ENCODE data around the gene TNNI3K. TPM values are rescaled to one million over a fixed set of nuclear protein-coding genes. Genes with fewer than 3 reads are reported as not detected.

TNNI3K gene
- 1 to 10 TPM; 3.0 to 4.1 TPM for total RNA-seq
- 1 to 10 TPM; 2.3 to 4.4 TPM for polyA plus RNA-seq (ENCODE audit: insufficient read length in 2 of 2)
- long read RNA-seq, donor 1: 0 reads
- long read RNA-seq, donor 2: 0 reads
- long read RNA-seq, donor 3: 0 reads
- long read RNA-seq, donor 4: 0 reads

GRCh38 chr1:74235153-74235552 lies at the start of gene TNNI3K:
Gene TNNI3K (plus strand): TSS chr1:74235387. CDS start chr1:74235452, 65 bp downstream.
- Histone ChIP-seq H3K27ac (ENCODE audit: low read depth, low read length) (no peak within 1 kb of the TSS), H3K4me1 (ENCODE audit: control insufficient read depth, insufficient read depth, low read length) (no peaks in the 10 kb centered on the region), H3K4me3 (ENCODE audit: low read depth, low read length) (no peak within 1 kb of the TSS), H3K9me3 (ENCODE audit: control insufficient read depth, insufficient read depth, low read length) (no peaks in the 10 kb centered on the region), H3K36me3 (ENCODE audit: control insufficient read depth, insufficient read depth, low read length) (no peaks in the 10 kb centered on the region), H3K27me3 (ENCODE audit: control insufficient read depth, insufficient read depth, low read length) (no peaks in the 10 kb centered on the region)
- 100% methylated on average over 2 of the region's 2 CpGs for WGBS (ENCODE audit: insufficient coverage)
- no peak for DNase-seq (ENCODE audit: low read depth in 4 of 6, low spot score in 6 of 6)

GRCh38 chr1:74193908-74194307 lies 41.3 kb upstream of the TNNI3K start:
- WGBS (ENCODE audit: insufficient coverage): 63% methylated on average over 2 of the region's 2 CpGs
- DNase-seq (ENCODE audit: low read depth in 4 of 6, low spot score in 6 of 6): no peak
- H3K27me3 ChIP-seq (ENCODE audit: control insufficient read depth, insufficient read depth, low read length): no peaks in the 10 kb centered on the region
- H3K27ac ChIP-seq (ENCODE audit: low read depth, low read length): no peak overlapping the region
- H3K36me3 ChIP-seq (ENCODE audit: control insufficient read depth, insufficient read depth, low read length): no peaks in the 10 kb centered on the region
- no peaks in the 10 kb centered on the region for H3K4me1 ChIP-seq (ENCODE audit: control insufficient read depth, insufficient read depth, low read length)
- no peaks in the 10 kb centered on the region for H3K9me3 ChIP-seq (ENCODE audit: control insufficient read depth, insufficient read depth, low read length)
- H3K4me3 ChIP-seq (ENCODE audit: low read depth, low read length): no peak overlapping the region

GRCh38 chr1:74195339-74195738 lies 39.8 kb upstream of the TNNI3K start:
- H3K27me3 ChIP-seq (ENCODE audit: control insufficient read depth, insufficient read depth, low read length): no peaks in the 10 kb centered on the region

GRCh38 chr1:74197255-74197654 lies 37.9 kb upstream of the TNNI3K start:
- Histone ChIP-seq H3K27ac (ENCODE audit: low read depth, low read length) (peak overlapping the region; percentile 91), H3K9me3 (ENCODE audit: control insufficient read depth, insufficient read depth, low read length) (no peaks in the 10 kb centered on the region), H3K36me3 (ENCODE audit: control insufficient read depth, insufficient read depth, low read length) (no peaks in the 10 kb centered on the region), H3K27me3 (ENCODE audit: control insufficient read depth, insufficient read depth, low read length) (no peaks in the 10 kb centered on the region), H3K4me1 (ENCODE audit: control insufficient read depth, insufficient read depth, low read length) (no peaks in the 10 kb centered on the region), H3K4me3 (ENCODE audit: low read depth, low read length) (peak overlapping the region; percentile 94)
- no CpG with 5 or more reads among the region's 5 CpGs for WGBS (ENCODE audit: insufficient coverage)
- no peak for DNase-seq (ENCODE audit: low read depth in 4 of 6, low spot score in 6 of 6)

More at GRCh38 chr1:74195339-74195738, 39.8 kb upstream of the TNNI3K start:
- Histone ChIP-seq H3K27ac (ENCODE audit: low read depth, low read length) (no peak overlapping the region), H3K4me3 (ENCODE audit: low read depth, low read length) (no peak overlapping the region), H3K4me1 (ENCODE audit: control insufficient read depth, insufficient read depth, low read length) (no peaks in the 10 kb centered on the region), H3K9me3 (ENCODE audit: control insufficient read depth, insufficient read depth, low read length) (no peaks in the 10 kb centered on the region), H3K36me3 (ENCODE audit: control insufficient read depth, insufficient read depth, low read length) (no peaks in the 10 kb centered on the region)
- no peak for DNase-seq (ENCODE audit: low read depth in 4 of 6, low spot score in 6 of 6)

GRCh38 chr1:74197657-74198552 lies 37.3 kb upstream of the TNNI3K start, which contains the start of the genes FPGT and LRRIQ3:
Gene FPGT (plus strand): TSS chr1:74198242. CDS start chr1:74198279, 37 bp downstream.
Gene LRRIQ3 (minus strand): TSS chr1:74198176. CDS start chr1:74183684, 14,492 bp downstream.
- DNase-seq (ENCODE audit: low read depth in 4 of 6, low spot score in 6 of 6): peak; percentile 91 to 99 (median 94)
- Histone ChIP-seq H3K4me3 (ENCODE audit: low read depth, low read length) (peak within 1 kb of the TSS; percentile 94), H3K27ac (ENCODE audit: low read depth, low read length) (peak within 1 kb of the TSS; percentile 91), H3K36me3 (ENCODE audit: control insufficient read depth, insufficient read depth, low read length) (no peaks in the 10 kb centered on the region), H3K27me3 (ENCODE audit: control insufficient read depth, insufficient read depth, low read length) (no peaks in the 10 kb centered on the region), H3K4me1 (ENCODE audit: control insufficient read depth, insufficient read depth, low read length) (no peaks in the 10 kb centered on the region), H3K9me3 (ENCODE audit: control insufficient read depth, insufficient read depth, low read length) (no peaks in the 10 kb centered on the region)
- WGBS (ENCODE audit: insufficient coverage): 2% methylated on average over 38 of the region's 41 CpGs

- H3K27me3 ChIP-seq (ENCODE audit: control insufficient read depth, insufficient read depth, low read length): no peaks in the 10 kb centered on the region
- no peaks in the 10 kb centered on the region for H3K36me3 ChIP-seq (ENCODE audit: control insufficient read depth, insufficient read depth, low read length)
- no peak overlapping the region for H3K4me3 ChIP-seq (ENCODE audit: low read depth, low read length)
- no peaks in the 10 kb centered on the region for H3K4me1 ChIP-seq (ENCODE audit: control insufficient read depth, insufficient read depth, low read length)
- no peaks in the 10 kb centered on the region for H3K9me3 ChIP-seq (ENCODE audit: control insufficient read depth, insufficient read depth, low read length)
- DNase-seq (ENCODE audit: low read depth in 4 of 6, low spot score in 6 of 6): no peak
- no peak overlapping the region for H3K27ac ChIP-seq (ENCODE audit: low read depth, low read length)
- no CpG with 5 or more reads among the region's 5 CpGs for WGBS (ENCODE audit: insufficient coverage)
Measured at GRCh38 chr1:74199504-74199903, 35.7 kb upstream of the TNNI3K start.

- H3K9me3 ChIP-seq (ENCODE audit: control insufficient read depth, insufficient read depth, low read length): no peaks in the 10 kb centered on the region
- no peak for DNase-seq (ENCODE audit: low read depth in 4 of 6, low spot score in 6 of 6)
- no peaks in the 10 kb centered on the region for H3K36me3 ChIP-seq (ENCODE audit: control insufficient read depth, insufficient read depth, low read length)
- H3K4me1 ChIP-seq (ENCODE audit: control insufficient read depth, insufficient read depth, low read length): no peaks in the 10 kb centered on the region
- no peak overlapping the region for H3K4me3 ChIP-seq (ENCODE audit: low read depth, low read length)
- no peak overlapping the region for H3K27ac ChIP-seq (ENCODE audit: low read depth, low read length)
- no peaks in the 10 kb centered on the region for H3K27me3 ChIP-seq (ENCODE audit: control insufficient read depth, insufficient read depth, low read length)
- WGBS (ENCODE audit: insufficient coverage): no CpG with 5 or more reads among the region's 2 CpGs
Measured at GRCh38 chr1:74205266-74205665, 29.9 kb upstream of the TNNI3K start.

- Histone ChIP-seq H3K27me3 (ENCODE audit: control insufficient read depth, insufficient read depth, low read length) (no peaks in the 10 kb centered on the region), H3K27ac (ENCODE audit: low read depth, low read length) (no peak overlapping the region), H3K9me3 (ENCODE audit: control insufficient read depth, insufficient read depth, low read length) (no peaks in the 10 kb centered on the region), H3K36me3 (ENCODE audit: control insufficient read depth, insufficient read depth, low read length) (no peaks in the 10 kb centered on the region), H3K4me1 (ENCODE audit: control insufficient read depth, insufficient read depth, low read length) (no peaks in the 10 kb centered on the region), H3K4me3 (ENCODE audit: low read depth, low read length) (no peak overlapping the region)
- WGBS (ENCODE audit: insufficient coverage): no CpG with 5 or more reads among the region's 1 CpG
- DNase-seq (ENCODE audit: low read depth in 4 of 6, low spot score in 6 of 6): peak in 1 of 6 donors; percentile 74
Measured at GRCh38 chr1:74215229-74215628, 20.0 kb upstream of the TNNI3K start.

- Histone ChIP-seq H3K27me3 (ENCODE audit: control insufficient read depth, insufficient read depth, low read length) (no peaks in the 10 kb centered on the region), H3K27ac (ENCODE audit: low read depth, low read length) (no peak overlapping the region), H3K36me3 (ENCODE audit: control insufficient read depth, insufficient read depth, low read length) (no peaks in the 10 kb centered on the region), H3K4me3 (ENCODE audit: low read depth, low read length) (no peak overlapping the region), H3K4me1 (ENCODE audit: control insufficient read depth, insufficient read depth, low read length) (no peaks in the 10 kb centered on the region), H3K9me3 (ENCODE audit: control insufficient read depth, insufficient read depth, low read length) (peaks cover 8% of the 10 kb centered on the region)
- 98% methylated on average over 5 of the region's 5 CpGs for WGBS (ENCODE audit: insufficient coverage)
- no peak for DNase-seq (ENCODE audit: low read depth in 4 of 6, low spot score in 6 of 6)
Measured at GRCh38 chr1:74222701-74223100, 12.5 kb upstream of the TNNI3K start.

- 83% methylated on average over 3 of the region's 3 CpGs for WGBS (ENCODE audit: insufficient coverage)
- no peak for DNase-seq (ENCODE audit: low read depth in 4 of 6, low spot score in 6 of 6)
- H3K9me3 ChIP-seq (ENCODE audit: control insufficient read depth, insufficient read depth, low read length): peaks cover 9% of the 10 kb centered on the region
- H3K27ac ChIP-seq (ENCODE audit: low read depth, low read length): no peak overlapping the region
- H3K27me3 ChIP-seq (ENCODE audit: control insufficient read depth, insufficient read depth, low read length): no peaks in the 10 kb centered on the region
- no peaks in the 10 kb centered on the region for H3K4me1 ChIP-seq (ENCODE audit: control insufficient read depth, insufficient read depth, low read length)
- no peak overlapping the region for H3K4me3 ChIP-seq (ENCODE audit: low read depth, low read length)
- H3K36me3 ChIP-seq (ENCODE audit: control insufficient read depth, insufficient read depth, low read length): no peaks in the 10 kb centered on the region
Measured at GRCh38 chr1:74223453-74223852, 11.7 kb upstream of the TNNI3K start.

Data from spinal cord (tissue), 10 donors.